HepG2 (cell line): ENCODE measurements around the gene SNRNP200. TPM values are rescaled to one million over a fixed set of nuclear protein-coding genes. Genes with fewer than 3 reads are reported as not detected.

ENCODE experiments used
- AHDC1 ChIP-seq: sonication (generic); formaldehyde crosslinking; IDR thresholded peaks from 2 replicates; pipeline ENCODE4 v1.5.1; 2020; ENCODE audit warnings: mild to moderate bottlenecking, missing genetic modification reagents, borderline replicate concordance
- ATF3 ChIP-seq: sonication (generic); formaldehyde crosslinking; IDR thresholded peaks from 2 replicates; pipeline ENCODE4 v1.4.0; 2020; ENCODE audit warnings: missing genetic modification reagents
- HNRNPLL ChIP-seq: fragments of 200-400 bp; formaldehyde crosslinking; IDR thresholded peaks from 2 replicates; pipeline ENCODE4 v1.6.1; 2017; ENCODE audit warnings: mild to moderate bottlenecking, low read depth, low read length; ENCODE audit not compliant: poor library complexity, severe bottlenecking
- SAP130 ChIP-seq: IDR thresholded peaks from 2 replicates; pipeline ENCODE4 v1.6.1; 2016; ENCODE audit warnings: low read depth
- SIN3B ChIP-seq: fragments of 150-350 bp; IDR thresholded peaks from 2 replicates; pipeline ENCODE4 v1.6.1; 2014; ENCODE audit warnings: low read length
- SMAD9 ChIP-seq: sonication (generic); formaldehyde crosslinking; IDR thresholded peaks from 2 replicates; pipeline ENCODE4 v1.5.1; 2020; ENCODE audit warnings: mild to moderate bottlenecking, missing genetic modification reagents
- ZBTB38 ChIP-seq: sonication (generic); formaldehyde crosslinking; IDR thresholded peaks from 2 replicates; pipeline ENCODE4 v1.5.1; 2020; ENCODE audit warnings: mild to moderate bottlenecking, missing genetic modification reagents
- ZNF280B ChIP-seq: sonication (generic); formaldehyde crosslinking; IDR thresholded peaks from 2 replicates; pipeline ENCODE4 v1.5.0; 2020; ENCODE audit warnings: missing genetic modification reagents, mild to moderate bottlenecking, borderline replicate concordance
- ZNF407 ChIP-seq: sonication (generic); formaldehyde crosslinking; IDR thresholded peaks from one replicate; pipeline ENCODE4 v1.5.1; 2020; ENCODE audit warnings: mild to moderate bottlenecking, missing genetic modification reagents; ENCODE audit errors: not compliant biosample characterization
- ZNF598 ChIP-seq: sonication (generic); formaldehyde crosslinking; IDR thresholded peaks from 2 replicates; pipeline ENCODE4 v1.5.1; 2020; ENCODE audit warnings: mild to moderate bottlenecking, missing genetic modification reagents, borderline replicate concordance
- ZNF607 ChIP-seq: sonication (generic); formaldehyde crosslinking; IDR thresholded peaks from 2 replicates; pipeline ENCODE4 v1.5.1; 2020; ENCODE audit warnings: missing genetic modification reagents, mild to moderate bottlenecking, borderline replicate concordance
- ZNF652 ChIP-seq: IDR thresholded peaks from 2 replicates; pipeline ENCODE4 v1.6.1; 2016; ENCODE audit warnings: low read depth, borderline replicate concordance
- polyA plus RNA-seq, 8 experiments: library from polyadenylated mRNA; depleted of rRNA in 3 of 8; stranded (reverse) in 7 of 8; unstranded in 1 of 8; fragments of >200 nt; fragmentation: Illumina TruSeq in 4 of 8; extraction: Trizol in 4 of 8; gene quantifications; 2 replicates each; pipeline versions ENCODE4 v1.2.1 to v1.2.3, GENCODE V29; 2011 to 2016; ENCODE audit warnings: low read depth in 4 of 8, missing spikeins in 1 of 8, mixed read lengths in 1 of 8; ENCODE audit not compliant: insufficient read depth in 1 of 8
- total RNA-seq, 5 experiments: library from RNA; depleted of rRNA; stranded (reverse); fragments of >200 nt; fragmentation: Illumina TruSeq; extraction: Trizol; gene quantifications; 2 replicates each; pipeline ENCODE4 v1.2.3, GENCODE V29; 2016; ENCODE audit warnings: low read depth in 1 of 5

SNRNP200 gene
- total and polyA plus RNA-seq, 2 of the 13 experiments (the other 11 are each of a cell fraction or from before 2014, with no cell fraction given) = 99.0 to 232 TPM

- TF ChIP-seq ATF3 (CRISPR knock-in tag) = no peak
- no peak for TF ChIP-seq SIN3B
- TF ChIP-seq ZBTB38 (CRISPR knock-in tag) = peak; percentile 77; the same call in 1 of the 2 replicates
- no peak for TF ChIP-seq AHDC1 (CRISPR knock-in tag)
- TF ChIP-seq ZNF280B (CRISPR knock-in tag) = no peak
- peak; percentile 51; the same call in 1 of the 2 replicates for TF ChIP-seq SAP130 (CRISPR knock-in tag)
- TF ChIP-seq HNRNPLL = peak; percentile 78
- peak; percentile 63 for TF ChIP-seq ZNF407 (CRISPR knock-in tag)
- 0 out of 2 replicates have a peak, but pooled peaks have one; percentile 28 for TF ChIP-seq ZNF598 (CRISPR knock-in tag)
- TF ChIP-seq SMAD9 (CRISPR knock-in tag) = 0 out of 2 replicates have a peak, but pooled peaks have one; percentile 52
- TF ChIP-seq ZNF607 (CRISPR knock-in tag) = 0 out of 2 replicates have a peak, but pooled peaks have one; percentile 34
- TF ChIP-seq ZNF652 (CRISPR knock-in tag) = no peak
Observed at GRCh38 chr2:96267159-96267971, 38.0 kb downstream of the SNRNP200 start (continued).
